ENCODE measurements around the gene DXO. TPM values are rescaled to one million over a fixed set of nuclear protein-coding genes. Genes with fewer than 3 reads are reported as not detected.

The DXO gene
- total and polyA plus RNA-seq, 2 of the 4 experiments (the other 2 are of a cell fraction): 9.3 to 21.4 TPM

- Histone ChIP-seq H3K4me1 (ENCODE audit: control insufficient read depth, insufficient read depth, low read length) (peaks cover 22% of the 10 kb centered on the region), H3K56ac (ENCODE audit: extremely low read depth, insufficient read depth, low read length) (no peak overlapping the region), H2BK120ac (ENCODE audit: low read depth, low read length) (no peak overlapping the region), H2AK9ac (replicated peaks; ENCODE audit: low read depth, low read length, poor library complexity) (peak overlapping the region; percentile 19), H3K4me3 (ENCODE audit: insufficient read depth, low read depth, low read length) (no peak overlapping the region), H3K9ac (ENCODE audit: low read depth, low read length) (no peak overlapping the region), H3K9me1 (ENCODE audit: insufficient read depth, low read length) (peaks cover 12% of the 10 kb centered on the region), H2BK20ac (ENCODE audit: low read depth, low read length) (no peak overlapping the region), H3K23ac (ENCODE audit: low read depth, low read length) (no peak overlapping the region), H3K4me2 (ENCODE audit: low read depth, low read length) (no peak overlapping the region), H2BK5ac (ENCODE audit: low read depth, low read length, poor library complexity, severe bottlenecking) (no peak overlapping the region), H3K27ac (ENCODE audit: insufficient read depth, low read length) (no peak overlapping the region), H3K18ac (ENCODE audit: low read depth, low read length) (no peak overlapping the region), H4K5ac (ENCODE audit: low read depth, low read length) (no peak overlapping the region), H2BK15ac (ENCODE audit: low read depth, low read length) (no peak overlapping the region), H4K20me1 (ENCODE audit: insufficient read depth, low read length) (0 out of 2 replicates have a peak, but pooled peaks cover 3% of the 10 kb centered on the region), H3K14ac (replicated peaks; ENCODE audit: low read depth, low read length) (no peak overlapping the region), H3K27me3 (ENCODE audit: control insufficient read depth, insufficient read depth, low read length) (no peaks in the 10 kb centered on the region), H3K4ac (ENCODE audit: low read depth, low read length) (no peak overlapping the region), H3K9me3 (ENCODE audit: control insufficient read depth, insufficient read depth, low read length) (no peaks in the 10 kb centered on the region), H4K8ac (ENCODE audit: low read depth in 2 of 2, low read length in 2 of 2) (no peak overlapping the region), H3K79me1 (ENCODE audit: low read depth in 1 of 2, low read length in 2 of 2) (no peaks in the 10 kb centered on the region), H4K91ac (ENCODE audit: insufficient read depth, low read depth, low read length) (no peak overlapping the region; the same call in 1 of the 2 replicates), H3K36me3 (ENCODE audit: control insufficient read depth, insufficient read depth, low read length) (peaks cover 14% of the 10 kb centered on the region), H2AK5ac (ENCODE audit: low read depth, low read length) (peak overlapping the region; percentile 47; the same call in 1 of the 2 replicates), H2AFZ (replicated peaks; ENCODE audit: low read length, poor library complexity) (no peak overlapping the region)
- ATAC-seq (ENCODE audit: low read depth) (no peak), DNase-seq (no peak)
- WGBS, 2 experiments (ENCODE audit: extremely low coverage in 2 of 2, insufficient read length in 1 of 2): 86% methylated on average over 22 of the region's 24 CpGs; no CpG with 5 or more reads in 1 of the 2 experiments
- TF ChIP-seq RCOR1 (IDR thresholded peaks at IDR 0.05; ENCODE audit: insufficient replicate concordance, low read length) (no peak), NFE2L2 (IDR thresholded peaks at IDR 0.05; ENCODE audit: low read depth, low read length) (no peak), RAD21 (IDR thresholded peaks at IDR 0.05; ENCODE audit: low read length) (no peak), ELK1 (IDR thresholded peaks at IDR 0.05; ENCODE audit: borderline replicate concordance, low read depth, low read length) (no peak), USF2 (IDR thresholded peaks at IDR 0.05; ENCODE audit: low read depth, low read length) (no peak), MXI1 (IDR thresholded peaks at IDR 0.05; ENCODE audit: borderline replicate concordance, low read depth, low read length) (no peak), SMC3 (IDR thresholded peaks at IDR 0.05; ENCODE audit: low read depth, low read length) (no peak), CEBPB (IDR thresholded peaks at IDR 0.05; ENCODE audit: low read depth, low read length) (no peak), POLR2A (IDR thresholded peaks at IDR 0.05; ENCODE audit: low read depth, low read length) (no peak), MAZ (IDR thresholded peaks at IDR 0.05; ENCODE audit: borderline replicate concordance, low read depth, low read length) (no peak), FOS (IDR thresholded peaks at IDR 0.05; ENCODE audit: low read depth, low read length) (no peak), RFX5 (IDR thresholded peaks at IDR 0.05; ENCODE audit: low read depth, low read length) (no peak), MAFK (IDR thresholded peaks at IDR 0.05; ENCODE audit: low read depth, low read length) (no peak), BHLHE40 (IDR thresholded peaks at IDR 0.05; ENCODE audit: low read depth, low read length) (no peak), CTCF (conservative IDR thresholded peaks at IDR 0.05; ENCODE audit: low read depth, low read length) (no peak), CHD1 (IDR thresholded peaks at IDR 0.05; ENCODE audit: low read depth, low read length) (no peak)
- CTCF ChIA-PET: no interaction called here
- POLR2A ChIA-PET (ENCODE audit: unreplicated experiment): no interaction called here
- intact Hi-C loops (cut with micrococcal nuclease): no loop called here
- dilution Hi-C loops (cut with HindIII; ENCODE audit: low sequenced_read_pairs, unreplicated experiment): no loop called here
- no TSS peak for BruUV-seq (replicated peaks)
- in situ Hi-C loops (cut with MboI; ENCODE audit: low sequenced_read_pairs): loop anchor here (5.0 to 10.0 kb wide), 2 partner anchors 35 to 262 kb away; partner anchors contain the start of gene LY6G5C
Observed at GRCh38 chr6:31947070-31947675, 24.8 kb downstream of the DXO start.
